Measurements from ENCODE around the gene DSCAML1. TPM values are rescaled to one million over a fixed set of nuclear protein-coding genes. Genes with fewer than 3 reads are reported as not detected.

Gene DSCAML1
- total RNA-seq, 1 experiment from 2014 or later, result 0.15 TPM

GRCh38 chr11:117620086-117620485 lies 176.9 kb downstream of the DSCAML1 start:
- no peak for TF ChIP-seq CTCF (conservative IDR thresholded peaks at IDR 0.05)
- no peak overlapping the region for H3K23ac ChIP-seq (ENCODE audit: insufficient read length, low read depth, low read length)
- peaks cover 1% of the 10 kb centered on the region; the same call in 1 of the 2 replicates for H3K27me3 Mint-ChIP-seq (ENCODE audit: low read depth)

More at GRCh38 chr11:117620086-117620485, 176.9 kb downstream of the DSCAML1 start:
- H4K20me1 ChIP-seq (ENCODE audit: control insufficient read depth, insufficient read depth, insufficient read length), result no peaks in the 10 kb centered on the region
- no peak overlapping the region for H3K56ac ChIP-seq (ENCODE audit: insufficient read length, low read depth, low read length)
- H3K9ac ChIP-seq (ENCODE audit: extremely low read depth, insufficient read length, low read length), result no peak overlapping the region
- no peak overlapping the region for H3K4me2 ChIP-seq (ENCODE audit: insufficient read depth, insufficient read length, low read length)
- Mint-ChIP-seq H3K4me3 (no peak overlapping the region), H3K9me3 (peaks cover 5 to 7% of the 10 kb centered on the region in 2 experiments), H3K27ac (no peak overlapping the region; a peak in 1 of 7 replicates), H3K4me1 (peaks cover 15 to 41% of the 10 kb centered on the region in 2 experiments), H3K36me3 (ENCODE audit: insufficient read depth in 1 of 3, low read depth in 3 of 3) (peaks cover 0 to 7% (median 2%) of the 10 kb centered on the region in 3 experiments; a peak in 2 of 7 replicates)
- H2AK5ac ChIP-seq (ENCODE audit: insufficient read length, low read length), result no peak overlapping the region
- no peak overlapping the region for H3T11ph ChIP-seq (ENCODE audit: low read length)
- no peak overlapping the region for H2BK20ac ChIP-seq (ENCODE audit: low read depth, low read length, poor library complexity, severe bottlenecking)
- no peak for DNase-seq
- H3K27ac ChIP-seq (ENCODE audit: insufficient read length, low read depth, low read length), result no peak overlapping the region
- H3K23me2 ChIP-seq (ENCODE audit: insufficient read length, low read depth, low read length, poor library complexity, severe bottlenecking), result no peaks in the 10 kb centered on the region
- H3K4me1 ChIP-seq (ENCODE audit: insufficient read depth, low read length), result no peaks in the 10 kb centered on the region
- H3K9me3 ChIP-seq (ENCODE audit: control insufficient read depth, low read depth, low read length), result no peaks in the 10 kb centered on the region
- H4K8ac ChIP-seq (replicated peaks; ENCODE audit: insufficient read length, low read depth, low read length), result no peak overlapping the region
- no peaks in the 10 kb centered on the region for H3K79me1 ChIP-seq (ENCODE audit: insufficient read depth, low read depth, low read length, poor library complexity, severe bottlenecking)
- no peak overlapping the region for H3K18ac ChIP-seq (ENCODE audit: insufficient read length, low read depth, low read length)
- H2BK5ac ChIP-seq (ENCODE audit: insufficient read length, low read length), result no peak overlapping the region
- no peaks in the 10 kb centered on the region for H3K27me3 ChIP-seq (ENCODE audit: insufficient read depth, low read length)
- no peak overlapping the region for H3K14ac ChIP-seq (ENCODE audit: insufficient read depth, low read length)
- H2BK120ac ChIP-seq (ENCODE audit: low read depth, low read length, poor library complexity, severe bottlenecking), result no peak overlapping the region
- no peak overlapping the region for H3K4ac ChIP-seq (ENCODE audit: low read depth, low read length)
- H2AFZ ChIP-seq (ENCODE audit: low read length), result no peak overlapping the region
- no peak overlapping the region for H2BK12ac ChIP-seq (ENCODE audit: insufficient read length, low read depth, low read length)
- no peak overlapping the region for H4K5ac ChIP-seq (ENCODE audit: insufficient read length, low read depth, low read length)
- H4K91ac ChIP-seq (ENCODE audit: insufficient read length, low read depth, low read length), result no peak overlapping the region
- no CpG with 5 or more reads among the region's 4 CpGs for WGBS (ENCODE audit: extremely low coverage, insufficient read length, low lambda C conversion rate)
- H2BK15ac ChIP-seq (ENCODE audit: low read depth, low read length), result no peak overlapping the region
- no peaks in the 10 kb centered on the region for H3K79me2 ChIP-seq (ENCODE audit: insufficient read depth, low read length)

Measured in H9 (cell line).